ENCODE data around the gene MAGEB4.

The MAGEB4 gene

DNA sequence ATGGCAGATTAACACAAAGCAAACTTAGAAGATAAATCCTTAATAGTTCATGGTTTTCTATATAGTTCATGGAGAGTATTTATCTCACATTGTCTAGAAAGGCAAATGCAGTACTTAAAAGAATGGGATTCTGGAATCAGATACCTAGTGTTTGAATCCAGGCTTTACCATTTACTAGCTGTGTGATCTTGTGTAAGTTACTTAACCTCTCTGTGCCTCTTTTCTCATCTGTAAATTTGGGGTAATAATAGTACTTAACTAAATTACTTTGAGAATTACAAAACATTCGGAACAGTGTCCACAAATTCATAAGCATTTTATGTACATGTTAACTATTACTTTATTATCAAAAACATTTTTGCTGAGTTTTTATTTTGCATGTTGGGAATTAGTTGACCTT lies 21.0 kb downstream of the MAGEB4 start:
- H2AFZ ChIP-seq (ENCODE audit: low read length): no peak overlapping the region
- H3K18ac ChIP-seq (ENCODE audit: low read length): no peak overlapping the region
- H4K8ac ChIP-seq (ENCODE audit: low read depth, low read length): no peak overlapping the region
- H3K36me3 ChIP-seq (replicated peaks in 1 of 2; ENCODE audit: control insufficient read depth in 2 of 2, insufficient read depth in 2 of 2, low read length in 2 of 2): no peaks in the 10 kb centered on the region
- no peak overlapping the region for H4K91ac ChIP-seq (ENCODE audit: low read depth, low read length, poor library complexity)
- H3K4me3 ChIP-seq (ENCODE audit: low read length in 2 of 2): no peak overlapping the region
- H3K4me1 ChIP-seq (ENCODE audit: control insufficient read depth in 2 of 2, insufficient read depth in 1 of 2, low read depth in 1 of 2, low read length in 2 of 2): no peaks in the 10 kb centered on the region
- WGBS, 2 donors (ENCODE audit: extremely low coverage in 2 of 2, insufficient read length in 2 of 2, insufficient replicate concordance in 1 of 2): no CpG with 5 or more reads among the region's 1 CpG
- H3K4ac ChIP-seq (ENCODE audit: low read length): no peak overlapping the region
- H3K4me2 ChIP-seq (ENCODE audit: insufficient read depth, low read length, poor library complexity, severe bottlenecking): no peak overlapping the region
- H2BK120ac ChIP-seq (ENCODE audit: low read depth, low read length): no peak overlapping the region
- H3K14ac ChIP-seq (ENCODE audit: low read length): no peak overlapping the region
- no peak overlapping the region for H3K27ac ChIP-seq (replicated peaks; ENCODE audit: low read length)
- no peak overlapping the region for H3K23ac ChIP-seq (ENCODE audit: low read depth, low read length, poor library complexity)
- H3K9ac ChIP-seq (ENCODE audit: low read depth, low read length, poor library complexity): no peak overlapping the region
- no peak overlapping the region for H2BK5ac ChIP-seq (ENCODE audit: low read length)
- no peak overlapping the region for H2AK5ac ChIP-seq (ENCODE audit: low read depth, low read length)
- DNase-seq (ENCODE audit: low spot score): no peak
- H3K9me3 ChIP-seq (replicated peaks in 1 of 2; ENCODE audit: control insufficient read depth in 2 of 2, insufficient read depth in 1 of 2, low read depth in 1 of 2, low read length in 2 of 2): no peaks in the 10 kb centered on the region
- H2BK12ac ChIP-seq (ENCODE audit: low read length): no peak overlapping the region
- H3K79me1 ChIP-seq (ENCODE audit: low read depth, low read length): no peaks in the 10 kb centered on the region
- no peaks in the 10 kb centered on the region for H3K27me3 ChIP-seq (ENCODE audit: control insufficient read depth in 3 of 3, insufficient read depth in 3 of 3, low read depth in 1 of 3, low read length in 3 of 3)
- H2BK15ac ChIP-seq (ENCODE audit: low read length): no peak overlapping the region

DNA sequence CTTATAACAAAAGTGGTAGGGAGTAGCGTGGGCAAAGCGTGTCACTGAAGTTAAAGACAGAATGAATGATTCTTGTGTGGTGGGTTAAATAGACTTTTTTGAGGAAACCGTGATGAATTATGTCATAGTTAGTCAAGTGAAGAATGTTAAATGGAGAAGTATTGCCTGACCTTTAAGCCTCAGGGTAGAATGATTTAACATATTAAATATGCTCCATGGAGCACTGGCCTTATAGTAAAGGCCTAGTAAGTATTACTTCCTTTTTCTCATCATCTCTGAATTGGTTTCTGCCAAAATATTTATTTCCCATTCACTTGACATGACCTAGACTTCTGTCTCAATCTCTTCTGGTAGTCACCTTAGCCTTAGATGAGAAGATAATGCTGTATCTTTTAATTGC lies 28.8 kb downstream of the MAGEB4 start:
- Histone ChIP-seq H3K23ac (ENCODE audit: low read depth, low read length, poor library complexity) (no peak overlapping the region), H2AK5ac (ENCODE audit: low read depth, low read length) (no peak overlapping the region), H3K14ac (ENCODE audit: low read length) (no peak overlapping the region), H3K9me3 (replicated peaks in 1 of 2; ENCODE audit: control insufficient read depth in 2 of 2, insufficient read depth in 1 of 2, low read depth in 1 of 2, low read length in 2 of 2) (no peaks in the 10 kb centered on the region), H4K8ac (ENCODE audit: low read depth, low read length) (no peak overlapping the region), H3K4me1 (ENCODE audit: control insufficient read depth in 2 of 2, insufficient read depth in 1 of 2, low read depth in 1 of 2, low read length in 2 of 2) (no peaks in the 10 kb centered on the region), H3K36me3 (replicated peaks in 1 of 2; ENCODE audit: control insufficient read depth in 2 of 2, insufficient read depth in 2 of 2, low read length in 2 of 2) (no peaks in the 10 kb centered on the region), H3K79me1 (ENCODE audit: low read depth, low read length) (no peaks in the 10 kb centered on the region), H2BK12ac (ENCODE audit: low read length) (no peak overlapping the region), H3K4me2 (ENCODE audit: insufficient read depth, low read length, poor library complexity, severe bottlenecking) (no peak overlapping the region), H3K27ac (replicated peaks; ENCODE audit: low read length) (no peak overlapping the region), H2AFZ (ENCODE audit: low read length) (no peak overlapping the region), H3K27me3 (ENCODE audit: control insufficient read depth in 3 of 3, insufficient read depth in 3 of 3, low read depth in 1 of 3, low read length in 3 of 3) (no peaks in the 10 kb centered on the region), H4K91ac (ENCODE audit: low read depth, low read length, poor library complexity) (no peak overlapping the region), H3K4ac (ENCODE audit: low read length) (no peak overlapping the region), H2BK15ac (ENCODE audit: low read length) (no peak overlapping the region), H2BK120ac (ENCODE audit: low read depth, low read length) (no peak overlapping the region), H2BK5ac (ENCODE audit: low read length) (no peak overlapping the region), H3K9ac (ENCODE audit: low read depth, low read length, poor library complexity) (no peak overlapping the region), H3K18ac (ENCODE audit: low read length) (no peak overlapping the region), H3K4me3 (ENCODE audit: low read length in 2 of 2) (no peak overlapping the region)
- no peak for DNase-seq (ENCODE audit: low spot score)
- no CpG with 5 or more reads among the region's 3 CpGs for WGBS, 2 donors (ENCODE audit: extremely low coverage in 2 of 2, insufficient read length in 2 of 2, insufficient replicate concordance in 1 of 2)

DNA sequence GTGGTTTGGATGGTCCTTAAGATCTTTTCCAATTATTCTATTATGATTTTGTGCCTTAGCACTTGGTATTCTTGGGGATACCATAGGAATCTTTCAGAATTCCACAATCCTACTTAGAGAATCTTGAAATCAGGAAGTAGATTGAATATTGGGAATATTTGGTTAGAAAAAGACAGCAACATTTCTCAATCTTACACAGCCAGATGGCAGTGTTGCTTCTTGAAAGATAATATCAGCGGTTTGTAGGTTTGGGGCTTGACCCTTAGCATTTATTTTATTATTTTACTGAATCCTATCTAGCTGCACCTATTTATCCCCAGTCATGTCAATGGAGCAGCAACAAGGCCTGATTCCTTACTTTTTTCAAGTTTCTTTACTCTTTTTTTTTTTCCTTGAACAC lies 33.7 kb downstream of the MAGEB4 start:
- no peak overlapping the region for H3K4ac ChIP-seq (ENCODE audit: low read length)
- no peaks in the 10 kb centered on the region for H3K79me1 ChIP-seq (ENCODE audit: low read depth, low read length)
- no peak overlapping the region for H3K4me2 ChIP-seq (ENCODE audit: insufficient read depth, low read length, poor library complexity, severe bottlenecking)
- no peak overlapping the region for H2AFZ ChIP-seq (ENCODE audit: low read length)
- no peak overlapping the region for H3K23ac ChIP-seq (ENCODE audit: low read depth, low read length, poor library complexity)
- H2BK15ac ChIP-seq (ENCODE audit: low read length): no peak overlapping the region
- H4K91ac ChIP-seq (ENCODE audit: low read depth, low read length, poor library complexity): no peak overlapping the region
- no peaks in the 10 kb centered on the region for H3K4me1 ChIP-seq (ENCODE audit: control insufficient read depth in 2 of 2, insufficient read depth in 1 of 2, low read depth in 1 of 2, low read length in 2 of 2)
- H3K27me3 ChIP-seq (ENCODE audit: control insufficient read depth in 3 of 3, insufficient read depth in 3 of 3, low read depth in 1 of 3, low read length in 3 of 3): no peaks in the 10 kb centered on the region
- H3K14ac ChIP-seq (ENCODE audit: low read length): no peak overlapping the region
- H3K9ac ChIP-seq (ENCODE audit: low read depth, low read length, poor library complexity): no peak overlapping the region
- DNase-seq (ENCODE audit: low spot score): no peak
- no peak overlapping the region for H3K4me3 ChIP-seq (ENCODE audit: low read length in 2 of 2)
- H2BK12ac ChIP-seq (ENCODE audit: low read length): no peak overlapping the region
- no CpG with 5 or more reads among the region's 1 CpG for WGBS, 2 donors (ENCODE audit: extremely low coverage in 2 of 2, insufficient read length in 2 of 2, insufficient replicate concordance in 1 of 2)
- H3K18ac ChIP-seq (ENCODE audit: low read length): no peak overlapping the region
- H2AK5ac ChIP-seq (ENCODE audit: low read depth, low read length): no peak overlapping the region
- H2BK120ac ChIP-seq (ENCODE audit: low read depth, low read length): no peak overlapping the region
- H3K27ac ChIP-seq (replicated peaks; ENCODE audit: low read length): no peak overlapping the region
- no peaks in the 10 kb centered on the region for H3K9me3 ChIP-seq (replicated peaks in 1 of 2; ENCODE audit: control insufficient read depth in 2 of 2, insufficient read depth in 1 of 2, low read depth in 1 of 2, low read length in 2 of 2)
- H4K8ac ChIP-seq (ENCODE audit: low read depth, low read length): no peak overlapping the region
- no peak overlapping the region for H2BK5ac ChIP-seq (ENCODE audit: low read length)
- H3K36me3 ChIP-seq (replicated peaks in 1 of 2; ENCODE audit: control insufficient read depth in 2 of 2, insufficient read depth in 2 of 2, low read length in 2 of 2): no peaks in the 10 kb centered on the region

DNA sequence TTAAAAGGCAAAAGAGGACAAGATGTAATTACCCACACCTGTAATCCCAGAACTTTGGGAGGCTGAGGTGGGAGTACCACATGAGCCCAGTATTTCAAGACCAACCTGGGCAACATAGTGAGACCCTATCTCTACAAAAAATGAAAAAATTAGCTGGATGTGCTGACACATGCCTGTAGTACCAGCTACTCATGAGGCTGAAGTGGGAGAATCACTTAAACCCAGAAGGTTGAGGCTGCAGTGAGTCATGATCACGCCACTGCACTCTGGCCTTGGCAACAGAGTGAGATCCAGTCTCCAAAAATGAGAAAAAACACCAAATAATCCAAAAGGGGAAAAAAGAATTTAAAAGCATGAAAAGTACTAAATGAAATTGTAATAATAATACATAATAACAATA lies 36.6 kb downstream of the MAGEB4 start:
- Histone ChIP-seq H3K36me3 (replicated peaks in 1 of 2; ENCODE audit: control insufficient read depth in 2 of 2, insufficient read depth in 2 of 2, low read length in 2 of 2) (no peaks in the 10 kb centered on the region), H2BK12ac (ENCODE audit: low read length) (no peak overlapping the region), H3K79me1 (ENCODE audit: low read depth, low read length) (no peaks in the 10 kb centered on the region), H3K4me2 (ENCODE audit: insufficient read depth, low read length, poor library complexity, severe bottlenecking) (no peak overlapping the region), H3K23ac (ENCODE audit: low read depth, low read length, poor library complexity) (no peak overlapping the region), H2BK15ac (ENCODE audit: low read length) (no peak overlapping the region), H2BK120ac (ENCODE audit: low read depth, low read length) (no peak overlapping the region), H4K91ac (ENCODE audit: low read depth, low read length, poor library complexity) (no peak overlapping the region), H4K8ac (ENCODE audit: low read depth, low read length) (no peak overlapping the region), H3K4me1 (ENCODE audit: control insufficient read depth in 2 of 2, insufficient read depth in 1 of 2, low read depth in 1 of 2, low read length in 2 of 2) (no peaks in the 10 kb centered on the region), H3K14ac (ENCODE audit: low read length) (no peak overlapping the region), H3K9me3 (replicated peaks in 1 of 2; ENCODE audit: control insufficient read depth in 2 of 2, insufficient read depth in 1 of 2, low read depth in 1 of 2, low read length in 2 of 2) (no peaks in the 10 kb centered on the region), H2AFZ (ENCODE audit: low read length) (no peak overlapping the region), H3K4me3 (ENCODE audit: low read length in 2 of 2) (no peak overlapping the region), H3K27ac (replicated peaks; ENCODE audit: low read length) (no peak overlapping the region), H2BK5ac (ENCODE audit: low read length) (no peak overlapping the region), H3K18ac (ENCODE audit: low read length) (no peak overlapping the region), H3K27me3 (ENCODE audit: control insufficient read depth in 3 of 3, insufficient read depth in 3 of 3, low read depth in 1 of 3, low read length in 3 of 3) (no peaks in the 10 kb centered on the region), H2AK5ac (ENCODE audit: low read depth, low read length) (no peak overlapping the region), H3K9ac (ENCODE audit: low read depth, low read length, poor library complexity) (no peak overlapping the region), H3K4ac (ENCODE audit: low read length) (no peak overlapping the region)
- WGBS, 2 donors (ENCODE audit: extremely low coverage in 2 of 2, insufficient read length in 2 of 2, insufficient replicate concordance in 1 of 2): no CpG with 5 or more reads among the region's 1 CpG
- no peak for DNase-seq (ENCODE audit: low spot score)

All from neuronal stem cell (in vitro differentiated cells).